LNCAP (cell line): ENCODE results near the gene JAK1.

Experiments
- CTCF ChIP-seq: fragments of 450-650 bp; IDR thresholded peaks from 2 replicates; pipeline ENCODE4 v1.5.1; 2017; ENCODE audit warnings: mild to moderate bottlenecking

Gene JAK1

GRCh38 chr1:64962441-64962840 is 3.9 kb downstream of the JAK1 start:
- no peak for TF ChIP-seq CTCF

- TF ChIP-seq CTCF = no peak
Observed at GRCh38 chr1:64961923-64962322, 4.4 kb downstream of the JAK1 start.

DNA sequence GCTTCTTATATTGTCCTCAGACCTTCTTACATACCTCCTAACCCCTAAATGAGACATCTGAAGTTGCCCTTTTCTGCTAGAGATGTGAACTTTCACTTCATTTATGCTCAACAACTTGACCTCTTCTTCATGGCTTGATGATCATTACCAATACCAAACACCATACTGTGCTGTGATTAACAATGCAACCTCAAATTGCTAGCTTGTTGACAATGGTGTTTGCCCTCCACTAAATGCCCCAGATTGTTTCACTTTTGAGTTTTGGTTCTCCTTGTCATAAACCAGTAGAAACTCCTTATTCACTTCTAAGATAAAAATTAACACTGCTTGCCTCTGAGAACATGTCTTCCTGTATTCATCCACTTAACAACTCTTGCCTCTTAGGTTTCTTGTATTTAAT is 5.6 kb downstream of the JAK1 start:
- TF ChIP-seq CTCF = no peak

DNA sequence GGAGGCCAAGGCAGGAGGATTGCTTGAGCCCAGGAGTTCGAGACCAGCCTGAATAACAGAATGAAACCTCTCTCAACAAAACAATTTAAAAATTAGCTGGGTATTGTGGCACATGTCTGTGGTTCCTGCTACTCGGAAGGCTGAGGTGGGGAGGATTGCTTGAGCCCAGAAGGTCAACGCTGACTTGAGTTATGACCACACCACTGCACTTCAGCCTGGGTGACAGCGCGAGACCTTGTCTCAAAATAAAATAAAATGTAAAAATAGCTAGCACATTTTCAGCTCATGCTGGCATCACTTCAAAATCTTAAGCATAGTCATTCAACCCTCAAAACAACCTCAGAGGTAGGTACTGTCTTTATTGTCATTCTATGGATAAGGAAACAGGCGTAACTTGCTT is 6.4 kb downstream of the JAK1 start:
- TF ChIP-seq CTCF = no peak

DNA sequence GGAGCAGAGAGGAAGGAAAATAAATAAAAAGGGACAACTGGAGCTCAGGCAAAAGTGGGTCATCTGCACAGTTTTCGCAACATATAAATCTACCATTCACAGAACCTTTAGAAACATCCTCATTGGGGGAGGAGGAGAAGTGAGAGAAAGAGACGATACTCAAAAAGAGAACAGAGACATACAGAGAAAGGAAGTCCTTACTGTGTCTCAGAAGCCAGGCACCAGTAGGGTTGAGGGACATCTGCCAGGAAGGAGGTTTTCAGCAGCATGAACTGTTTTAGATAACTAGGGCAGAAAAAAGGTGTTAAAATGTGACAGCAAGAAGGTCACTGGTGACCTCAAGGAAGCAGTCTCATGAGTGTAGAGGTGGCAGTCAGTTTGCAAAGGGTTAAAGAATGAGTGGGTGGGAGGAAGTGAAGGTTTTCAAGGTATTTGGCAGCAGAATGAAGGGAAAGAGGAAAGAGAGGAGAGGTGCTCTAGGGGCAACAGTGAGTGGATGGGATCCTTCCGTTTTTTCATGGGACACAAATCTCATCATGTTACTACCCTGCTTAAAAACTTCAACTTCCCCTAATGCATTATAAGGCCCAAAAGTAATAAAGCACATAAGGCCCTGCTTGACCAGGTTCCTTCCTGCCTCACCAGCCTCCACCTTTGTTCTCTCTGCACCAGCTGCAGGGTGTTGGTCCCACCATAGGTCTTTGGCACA is 9.5 kb downstream of the JAK1 start:
- no peak for TF ChIP-seq CTCF

DNA sequence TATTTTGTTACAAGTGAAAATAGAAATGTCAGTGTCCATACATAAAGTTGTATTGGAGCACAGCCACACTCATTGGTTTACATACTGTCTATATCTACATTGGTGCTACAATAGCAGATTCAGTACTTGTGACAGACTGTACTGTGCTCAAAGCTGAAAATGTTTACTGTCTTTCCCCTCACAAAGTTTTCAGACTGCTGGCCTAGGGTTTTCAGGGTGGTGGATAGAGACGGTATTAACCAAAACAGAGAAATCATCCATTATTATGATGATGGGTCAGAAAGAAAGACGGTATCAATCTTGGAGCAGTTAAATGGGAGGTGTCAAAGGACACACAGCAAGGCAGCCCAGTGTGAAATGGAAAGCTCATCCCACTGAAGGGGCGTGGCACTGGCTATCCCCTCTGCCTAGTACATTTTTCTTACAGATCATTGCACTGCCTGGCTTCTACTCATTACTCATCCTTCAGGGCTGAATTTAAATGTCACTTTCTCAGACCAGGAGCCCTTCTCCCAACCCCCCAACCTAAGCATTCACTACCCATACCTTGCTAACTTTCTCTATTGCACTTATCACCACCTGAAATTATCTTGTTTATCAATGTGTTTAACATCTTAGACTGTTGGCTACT is 10.2 kb downstream of the JAK1 start:
- no peak for TF ChIP-seq CTCF

- no peak for TF ChIP-seq CTCF
Observed at GRCh38 chr1:64955097-64956009, 11.0 kb downstream of the JAK1 start.
